CD4-positive, alpha-beta T cell (primary cell): ENCODE measurements around the gene NDUFA7. TPM values are rescaled to one million over a fixed set of nuclear protein-coding genes. Genes with fewer than 3 reads are reported as not detected.

Experiments
- ATAC-seq: fragments of 200-7000 bp; cut with Tn5 transposase; one replicate; pipeline ENCODE4 v1.10.0; 2022; ENCODE audit warnings: mild to moderate bottlenecking; ENCODE audit not compliant: poor library complexity
- CTCF ChIA-PET: fragments of 350-600 bp; sonication (Branson Sonifier 250); formaldehyde crosslinking; loops from one replicate; lab custom pipeline; 2021; ENCODE audit warnings: antibody characterized with exemption, inconsistent platforms; lab: Charles Lee
- POLR2A ChIA-PET: fragments of 350-600 bp; sonication (Branson Sonifier 250); formaldehyde crosslinking; loops from one replicate; lab custom pipeline; 2021; ENCODE audit warnings: antibody characterized with exemption, inconsistent platforms; lab: Charles Lee
- DNase-seq, 14 experiments: peaks; one replicate each; pipeline ENCODE4 v3.0.0-alpha.2; 2013 to 2020; ENCODE audit warnings: mixed read lengths in 2 of 14
- H3K27ac ChIP-seq, 2 donors: one replicate each; pipeline versions ENCODE4 v1.5.1 to v1.7.0; 2013; ENCODE audit warnings: low read length in 2 of 2, low read depth in 1 of 2, mild to moderate bottlenecking in 1 of 2
- H3K27me3 ChIP-seq, 2 experiments: 1 replicate in 1 of 2; 2 replicates in 1 of 2; pipeline versions ENCODE4 v1.6.1 to v1.7.0; 2013; ENCODE audit warnings: low read length in 2 of 2, control low read depth in 1 of 2, mild to moderate bottlenecking in 1 of 2, moderate library complexity in 1 of 2; ENCODE audit not compliant: insufficient read depth in 2 of 2, control insufficient read depth in 1 of 2
- H3K36me3 ChIP-seq: one replicate; pipeline ENCODE4 v1.6.1; 2013; ENCODE audit warnings: low read length, control low read depth; ENCODE audit not compliant: insufficient read depth
- H3K4me1 ChIP-seq: one replicate; pipeline ENCODE4 v1.6.1; 2013; ENCODE audit warnings: low read length, control low read depth; ENCODE audit not compliant: insufficient read depth
- H3K4me3 ChIP-seq: one replicate; pipeline ENCODE4 v1.5.1; 2013; ENCODE audit warnings: mild to moderate bottlenecking, low read length, moderate library complexity
- H3K9me3 ChIP-seq, 2 experiments: 1 replicate in 1 of 2; 2 replicates in 1 of 2; pipeline versions ENCODE4 v1.6.1 to v1.7.0; 2013; ENCODE audit warnings: low read length in 2 of 2, mild to moderate bottlenecking in 2 of 2, control low read depth in 1 of 2, moderate library complexity in 1 of 2; ENCODE audit not compliant: control insufficient read depth in 1 of 2, insufficient read depth in 1 of 2
- H3K27ac Mint-ChIP-seq: one replicate; pipeline ENCODE4 v1.8.0; 2020; ENCODE audit warnings: mixed read lengths
- H3K27me3 Mint-ChIP-seq: one replicate; pipeline ENCODE4 v1.8.0; 2021; ENCODE audit warnings: mixed read lengths
- H3K36me3 Mint-ChIP-seq: one replicate; pipeline ENCODE4 v1.8.0; 2021; ENCODE audit warnings: low read depth, mixed read lengths
- H3K4me1 Mint-ChIP-seq: one replicate; pipeline ENCODE4 v1.8.0; 2021; ENCODE audit warnings: low read depth, mixed read lengths
- H3K4me3 Mint-ChIP-seq: one replicate; pipeline ENCODE4 v1.8.0; 2020; ENCODE audit warnings: mild to moderate bottlenecking, mixed read lengths
- H3K9me3 Mint-ChIP-seq: one replicate; pipeline ENCODE4 v1.8.0; 2020; ENCODE audit warnings: mixed read lengths
- CTCF ChIP-seq: fragments of 200-600 bp; IDR thresholded peaks from one replicate; pipeline ENCODE4 v1.8.0; 2022; ENCODE audit warnings: antibody characterized with exemption, mild to moderate bottlenecking
- intact Hi-C, 2 experiments: fragments of 100-400 bp; cut with DNase I in 1 of 2; cut with micrococcal nuclease in 1 of 2; formaldehyde crosslinking; loops; one replicate each; pipeline versions ENCODE4 v1.15.1 to v1.9.0; 2023 to 2025; cut with DNase I, micrococcal nuclease
- total RNA-seq, 174 experiments: library from RNA in 2 of 174; stranded (reverse) in 2 of 174; gene quantifications; one replicate each; pipeline ENCODE4 v1.2.3 and lab custom pipeline; 2021 to 2026

NDUFA7 gene
- total RNA-seq, 2 experiments from 2014 or later = 42.0 to 42.7 TPM

GRCh38 chr19:8331263-8331845, 10.2 kb upstream of the NDUFA7 start:
- ATAC-seq (no peak), DNase-seq (no peak)
- intact Hi-C loops = no loop called here
- Histone ChIP-seq H3K27me3 (peaks cover 16 to 23% of the 10 kb centered on the region in 2 experiments), H3K9me3 (peaks cover 0 to 3% of the 10 kb centered on the region in 2 experiments), H3K4me3 (no peak overlapping the region), H3K36me3 (no peaks in the 10 kb centered on the region), H3K4me1 (peaks cover 20% of the 10 kb centered on the region), H3K27ac (no peak overlapping the region)
- ChIA-PET POLR2A (no interaction called here), CTCF (no interaction called here)
- Mint-ChIP-seq H3K9me3 (no peaks in the 10 kb centered on the region), H3K36me3 (no peaks in the 10 kb centered on the region), H3K4me1 (peaks cover 5% of the 10 kb centered on the region), H3K4me3 (no peak overlapping the region), H3K27me3 (peaks cover 11% of the 10 kb centered on the region), H3K27ac (no peak overlapping the region)
- no peak for TF ChIP-seq CTCF

DNA sequence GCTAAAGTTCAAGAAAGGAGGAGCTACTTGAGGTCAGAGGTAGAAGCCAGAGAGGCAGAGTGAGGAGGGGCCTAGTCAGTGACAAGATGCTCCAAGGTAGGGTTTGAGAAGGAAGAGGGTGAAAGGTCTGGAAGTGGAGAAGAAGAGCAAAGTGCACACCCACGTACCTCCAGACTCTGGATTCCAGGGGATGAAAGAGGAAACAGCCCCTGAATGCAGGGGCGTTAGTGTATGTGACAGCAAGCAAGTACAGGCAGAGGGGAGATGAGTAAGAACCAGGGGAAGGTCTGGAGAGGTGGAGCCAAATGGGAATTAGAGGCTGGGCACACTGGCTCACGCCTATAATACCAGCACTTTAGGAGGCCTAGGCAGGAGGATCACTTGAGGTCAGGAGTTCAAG, 8.8 kb upstream of the NDUFA7 start:
- Mint-ChIP-seq H3K4me1 (no peaks in the 10 kb centered on the region), H3K9me3 (no peaks in the 10 kb centered on the region), H3K27me3 (peaks cover 5% of the 10 kb centered on the region), H3K27ac (no peak overlapping the region), H3K36me3 (no peaks in the 10 kb centered on the region), H3K4me3 (no peak overlapping the region)
- intact Hi-C loops = loop anchor here in 1 of 2 experiments (10.0 kb wide), 2 partner anchors 325 to 405 kb away; partner anchors contain the start of genes CTXN1, ELAVL1 and SNAPC2
- peaks cover 15% of the 10 kb centered on the region for H3K4me1 ChIP-seq
- H3K27ac ChIP-seq = no peak overlapping the region
- no peaks in the 10 kb centered on the region for H3K36me3 ChIP-seq
- H3K4me3 ChIP-seq = no peak overlapping the region
- peaks cover 0 to 3% of the 10 kb centered on the region in 2 experiments for H3K9me3 ChIP-seq
- no peak for DNase-seq
- H3K27me3 ChIP-seq = peaks cover 9 to 15% of the 10 kb centered on the region in 2 experiments
- POLR2A ChIA-PET = no interaction called here
- TF ChIP-seq CTCF = no peak
- CTCF ChIA-PET = no interaction called here
- no peak for ATAC-seq

DNA sequence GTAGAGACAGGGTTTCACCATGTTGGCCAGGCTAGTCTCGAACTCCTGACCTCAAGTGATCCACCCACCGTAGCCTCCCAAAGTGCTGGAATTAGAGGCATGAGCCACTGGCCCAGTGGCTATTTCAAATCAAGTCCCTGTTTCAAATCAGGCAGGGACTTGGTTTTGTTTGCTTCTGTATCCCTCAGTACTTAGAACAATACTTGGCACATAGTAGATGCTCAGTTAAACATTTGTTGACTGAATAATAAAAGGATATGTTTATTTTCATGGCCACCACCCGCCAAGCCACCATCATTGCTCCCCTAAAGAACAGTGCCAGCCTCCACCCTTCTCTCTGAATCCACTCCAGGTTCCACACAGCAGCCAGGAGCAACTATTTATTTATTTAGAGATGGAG, 4.3 kb upstream of the NDUFA7 start:
- no peaks in the 10 kb centered on the region for H3K27me3 ChIP-seq
- POLR2A ChIA-PET = no interaction called here
- intact Hi-C loops = loop anchor here in 1 of 2 experiments (10.0 kb wide), 2 partner anchors 321 to 401 kb away; partner anchors contain the start of genes CTXN1, ELAVL1 and SNAPC2
- H3K27me3 Mint-ChIP-seq = no peaks in the 10 kb centered on the region
- no peak for ATAC-seq
- CTCF ChIA-PET = no interaction called here
- H3K36me3 ChIP-seq = peaks cover 19% of the 10 kb centered on the region
- TF ChIP-seq CTCF = no peak
- DNase-seq = no peak
- H3K4me3 ChIP-seq = no peak overlapping the region
- no peak overlapping the region for H3K27ac Mint-ChIP-seq
- peaks cover 33% of the 10 kb centered on the region for H3K36me3 Mint-ChIP-seq
- peaks cover 30% of the 10 kb centered on the region for H3K4me1 Mint-ChIP-seq
- H3K4me1 ChIP-seq = peaks cover 25% of the 10 kb centered on the region
- no peak overlapping the region for H3K4me3 Mint-ChIP-seq
- no peaks in the 10 kb centered on the region for H3K9me3 Mint-ChIP-seq
- no peaks in the 10 kb centered on the region for H3K9me3 ChIP-seq
- no peak overlapping the region for H3K27ac ChIP-seq
